ENCODE data around the gene INPP5A. TPM values are rescaled to one million over a fixed set of nuclear protein-coding genes. Genes with fewer than 3 reads are reported as not detected.

The INPP5A gene
- total and polyA plus RNA-seq, 2 of the 13 experiments (the other 11 are each of a cell fraction or from before 2014, with no cell fraction given), result 17.5 to 37.9 TPM

DNA sequence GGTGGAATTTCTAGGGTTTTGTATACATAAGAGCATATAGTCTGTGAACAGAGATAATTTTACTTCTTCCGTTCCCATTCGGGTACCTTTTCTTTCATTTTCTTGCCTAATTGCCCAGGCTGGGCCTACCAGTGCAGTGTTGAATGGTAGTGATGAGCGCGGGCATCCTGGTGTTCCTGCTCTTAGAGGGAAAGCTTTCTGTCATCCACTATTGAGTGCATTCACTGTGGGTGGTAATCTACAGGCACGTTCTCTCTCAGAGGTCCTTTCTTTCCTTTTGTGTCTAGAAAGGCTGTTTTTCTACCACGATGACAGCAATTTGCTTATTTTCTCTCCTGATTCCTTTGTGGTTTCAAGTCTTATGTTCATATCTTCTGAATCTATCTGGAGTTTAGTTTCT, 65.0 kb downstream of the INPP5A start:
- Histone ChIP-seq H3K4me3 (replicated peaks in 1 of 3; ENCODE audit: insufficient read depth in 1 of 3, low read depth in 2 of 3, low read length in 3 of 3) (no peak overlapping the region), H4K20me1 (ENCODE audit: insufficient read depth, low read length) (no peaks in the 10 kb centered on the region; the same call in 1 of the 2 replicates), H3K4me1 (ENCODE audit: insufficient read depth, low read length) (peaks cover 24% of the 10 kb centered on the region), H2AFZ (ENCODE audit: low read length) (no peak overlapping the region), H3K9me3 (ENCODE audit: low read length) (peaks cover 30% of the 10 kb centered on the region), H3K4me2 (ENCODE audit: low read depth, low read length) (no peak overlapping the region), H3K9ac (ENCODE audit: insufficient read depth, low read depth, low read length) (no peak overlapping the region), H3K79me2 (ENCODE audit: insufficient read depth, low read length) (peaks cover 18% of the 10 kb centered on the region), H3K36me3 (replicated peaks in 1 of 2; ENCODE audit: control insufficient read depth in 1 of 2, insufficient read depth in 2 of 2, low read length in 2 of 2) (no peaks in the 10 kb centered on the region), H3K27ac (ENCODE audit: extremely low read length, insufficient read depth, low read length) (no peak overlapping the region), H3K27me3 (ENCODE audit: control insufficient read depth in 1 of 2, insufficient read depth in 2 of 2, low read length in 2 of 2) (no peaks in the 10 kb centered on the region)
- DNase-seq (ENCODE audit: low spot score) (no peak), FAIRE-seq (no peak), ATAC-seq (no peak)
- CTCF ChIA-PET (ENCODE audit: low intra/inter-chr PET ratio, low total read pairs), result no interaction called here
- TF ChIP-seq ZHX2 (IDR thresholded peaks at IDR 0.05; ENCODE audit: low read depth), result no peak
- TF ChIP-seq ZHX2 (CRISPR knock-in tag; IDR thresholded peaks at IDR 0.05; ENCODE audit: borderline replicate concordance), result no peak
- TF ChIP-seq ZNF333 (CRISPR knock-in tag; IDR thresholded peaks at IDR 0.05; ENCODE audit: borderline replicate concordance), result no peak
- TF ChIP-seq RAD51 (IDR thresholded peaks at IDR 0.05; ENCODE audit: borderline replicate concordance), result no peak
- TF ChIP-seq, protein P1, sequence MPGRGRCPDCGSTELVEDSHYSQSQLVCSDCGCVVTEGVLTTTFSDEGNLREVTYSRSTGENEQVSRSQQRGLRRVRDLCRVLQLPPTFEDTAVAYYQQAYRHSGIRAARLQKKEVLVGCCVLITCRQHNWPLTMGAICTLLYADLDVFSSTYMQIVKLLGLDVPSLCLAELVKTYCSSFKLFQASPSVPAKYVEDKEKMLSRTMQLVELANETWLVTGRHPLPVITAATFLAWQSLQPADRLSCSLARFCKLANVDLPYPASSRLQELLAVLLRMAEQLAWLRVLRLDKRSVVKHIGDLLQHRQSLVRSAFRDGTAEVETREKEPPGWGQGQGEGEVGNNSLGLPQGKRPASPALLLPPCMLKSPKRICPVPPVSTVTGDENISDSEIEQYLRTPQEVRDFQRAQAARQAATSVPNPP (CRISPR knock-in tag; IDR thresholded peaks at IDR 0.05), result no peak
- POLR2A ChIA-PET, result no interaction called here
- WGBS (ENCODE audit: low lambda C conversion rate), result 91% methylated on average over 6 of the region's 6 CpGs
- in situ Hi-C loops (cut with HindIII; ENCODE audit: extremely low pct_ligation_motif_present, low pct_unique_long_range_greater_than_20kb), result no loop called here
- intact Hi-C loops (cut with micrococcal nuclease; ENCODE audit: unreplicated experiment), result no loop called here
- BruUV-seq (replicated peaks), result no TSS peak

Data from HepG2 (cell line).